HL-60/S4 treated with retinoic acid at 250 ng/mL for 4 days and 3 days (cell line): ENCODE results near the gene PLEKHM2.

Experiments
- in situ Hi-C: fragments of 300-500 bp; cut with MboI; formaldehyde crosslinking; loops from 2 replicates; pipeline ENCODE4 v1.7.0; 2022; ENCODE audit warnings: low sequenced_read_pairs

PLEKHM2 gene

GRCh38 chr1:15757016-15757543, 73.0 kb downstream of the PLEKHM2 start:
- in situ Hi-C loops, result no loop called here

- in situ Hi-C loops, result no loop called here
Observed at GRCh38 chr1:15757575-15758342, 73.6 kb downstream of the PLEKHM2 start.

- in situ Hi-C loops, result no loop called here
Observed at GRCh38 chr1:15758343-15758931, 74.3 kb downstream of the PLEKHM2 start, which contains the start of gene FBLIM1. Gene FBLIM1 (plus strand): TSS chr1:15758795. CDS start chr1:15764984, 6,189 bp downstream.

- in situ Hi-C loops, result no loop called here
Observed at GRCh38 chr1:15758953-15759661, 75.0 kb downstream of the PLEKHM2 start.

- in situ Hi-C loops, result no loop called here
Observed at GRCh38 chr1:15760520-15761211, 76.5 kb downstream of the PLEKHM2 start.

GRCh38 chr1:15761366-15762128, 77.4 kb downstream of the PLEKHM2 start:
- in situ Hi-C loops, result no loop called here

- in situ Hi-C loops, result no loop called here
Observed at GRCh38 chr1:15762546-15762945, 78.4 kb downstream of the PLEKHM2 start.

GRCh38 chr1:15764269-15764764, 80.2 kb downstream of the PLEKHM2 start:
- in situ Hi-C loops, result no loop called here

GRCh38 chr1:15764890-15765289, 80.8 kb downstream of the PLEKHM2 start:
- in situ Hi-C loops, result no loop called here

GRCh38 chr1:15765495-15766194, 81.5 kb downstream of the PLEKHM2 start:
- in situ Hi-C loops, result no loop called here

GRCh38 chr1:15767941-15768340, 83.8 kb downstream of the PLEKHM2 start:
- in situ Hi-C loops, result no loop called here

- in situ Hi-C loops, result no loop called here
Observed at GRCh38 chr1:15768388-15768787, 84.3 kb downstream of the PLEKHM2 start.

GRCh38 chr1:15770313-15770962, 86.3 kb downstream of the PLEKHM2 start:
- in situ Hi-C loops, result no loop called here

GRCh38 chr1:15771836-15772515, 87.9 kb downstream of the PLEKHM2 start:
- in situ Hi-C loops, result no loop called here

GRCh38 chr1:15775706-15776105, 91.6 kb downstream of the PLEKHM2 start:
- in situ Hi-C loops, result no loop called here

- in situ Hi-C loops, result no loop called here
Observed at GRCh38 chr1:15777909-15778707, 94.0 kb downstream of the PLEKHM2 start.
